Transverse colon (tissue), 4 donors: ENCODE results near the gene FRYL.

Source experiments
- CTCF ChIP-seq, 5 experiments: fragments of 200-600 bp in 3 of 5; fragments of 450-650 bp in 2 of 5; sonication (generic) in 3 of 5; IDR thresholded peaks; 1 replicate in 2 of 5; 2 replicates in 3 of 5; pipeline ENCODE4 v1.5.1; 2016 to 2017; ENCODE audit warnings: antibody characterized with exemption in 5 of 5, inconsistent platforms in 3 of 5, mild to moderate bottlenecking in 2 of 5, moderate library complexity in 1 of 5
- POLR2AphosphoS5 ChIP-seq, 3 donors: sonication (generic); formaldehyde crosslinking; IDR thresholded peaks; one replicate each; pipeline ENCODE4 v1.6.1; 2016; ENCODE audit warnings: antibody characterized with exemption in 3 of 3

- TF ChIP-seq POLR2AphosphoS5 (IDR thresholded peaks at IDR 0.05) (no peak), CTCF (IDR thresholded peaks at IDR 0.05) (no peak)
These were observed 150.6 kb downstream of the FRYL start for GRCh38 chr4:48629458-48629857.
